PC-3 (cell line): Measurements from ENCODE around the gene TACO1.

Experiments
- CTCF ChIP-seq: fragments of 300-600 bp; sonication (generic); conservative IDR thresholded peaks from 2 replicates; pipeline ENCODE4 v1.5.1; 2017; ENCODE audit warnings: antibody characterized with exemption, low read depth, mild to moderate bottlenecking, low read length
- EZH2 ChIP-seq: fragments of 300-600 bp; sonication (generic); IDR thresholded peaks from one replicate; pipeline ENCODE4 v1.6.1; 2017; ENCODE audit warnings: antibody characterized with exemption, mild to moderate bottlenecking, low read length; ENCODE audit not compliant: unreplicated experiment

DNA sequence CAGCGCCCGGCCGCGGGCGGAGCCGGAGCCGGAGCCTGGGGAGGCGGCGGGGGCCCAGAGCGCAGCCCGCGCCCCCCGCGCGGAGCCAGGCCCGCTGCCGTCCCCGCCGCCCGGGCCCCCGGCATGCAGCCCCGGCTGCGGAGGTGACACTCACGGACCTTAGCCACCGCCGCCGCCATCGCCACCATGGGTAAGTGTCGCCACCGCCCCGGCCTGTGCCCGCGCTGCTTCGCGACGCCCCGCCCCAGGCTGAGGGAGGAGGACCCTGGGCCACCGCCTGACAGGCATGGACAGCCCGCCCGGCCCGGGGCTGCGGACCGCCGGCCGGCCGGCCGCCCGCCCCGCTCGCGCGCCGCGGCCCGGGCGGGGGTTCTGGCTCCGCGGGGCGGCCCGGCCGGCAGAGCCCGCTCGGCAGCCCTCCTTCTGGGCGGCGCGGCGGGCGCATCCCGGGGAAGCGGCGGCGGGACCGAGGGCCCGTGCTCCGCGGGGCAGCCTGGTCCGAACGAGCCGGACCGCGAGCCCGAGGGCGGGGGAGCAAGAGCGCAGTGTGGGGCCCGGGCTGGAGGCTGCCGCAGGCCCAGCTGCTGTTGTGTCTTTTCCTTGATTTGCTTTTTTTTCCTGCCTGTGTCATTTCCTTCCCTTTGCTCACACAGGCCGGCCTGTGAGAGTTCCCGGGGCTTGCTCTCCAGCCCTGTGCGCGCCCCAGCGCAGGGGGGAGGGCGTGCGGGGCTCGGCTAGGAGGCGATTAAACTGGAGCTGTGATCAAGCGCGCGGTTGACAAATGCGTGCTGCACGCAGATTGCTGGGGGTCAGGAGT, 22.1 kb downstream of the TACO1 start:
- TF ChIP-seq CTCF (no peak), EZH2 (no peak)
